HG03175 (cell line): ENCODE measurements around the gene CCND3.

Source experiments
- ATAC-seq: cut with Tn5 transposase; IDR thresholded peaks from one replicate; pipeline ENCODE4 v1.9.1; 2021; ENCODE audit warnings: mild to moderate bottlenecking, moderate library complexity; ENCODE audit not compliant: unreplicated experiment

CCND3 gene

GRCh38 chr6:41941280-41942066, at the start of gene CCND3:
Gene CCND3, minus strand, starts transcription at chr6:41941808. Its CDS starts 159 bp downstream, at chr6:41941649.
- ATAC-seq: peak; percentile 87

GRCh38 chr6:41986339-41986738, 44.7 kb upstream of the CCND3 start:
- no peak for ATAC-seq

GRCh38 chr6:41984623-41985022, 43.0 kb upstream of the CCND3 start:
- no peak for ATAC-seq

- ATAC-seq: no peak
These were observed 35.3 kb upstream of the CCND3 start for GRCh38 chr6:41976794-41977484.

- no peak for ATAC-seq
These were observed 33.7 kb upstream of the CCND3 start for GRCh38 chr6:41975276-41975675.

GRCh38 chr6:41974281-41974825, 32.7 kb upstream of the CCND3 start:
- ATAC-seq: no peak

- no peak for ATAC-seq
These were observed 31.2 kb upstream of the CCND3 start for GRCh38 chr6:41972826-41973225.

GRCh38 chr6:41970436-41970846, 28.8 kb upstream of the CCND3 start:
- ATAC-seq: no peak

GRCh38 chr6:41967312-41968287, 26.0 kb upstream of the CCND3 start:
- no peak for ATAC-seq

- no peak for ATAC-seq
These were observed 25.3 kb upstream of the CCND3 start for GRCh38 chr6:41966961-41967311.

- ATAC-seq: no peak
These were observed 24.8 kb upstream of the CCND3 start for GRCh38 chr6:41966214-41966920.

GRCh38 chr6:41965429-41966213, 24.0 kb upstream of the CCND3 start:
- no peak for ATAC-seq

GRCh38 chr6:41964201-41964887, 22.7 kb upstream of the CCND3 start:
- ATAC-seq: no peak

GRCh38 chr6:41963371-41963770, 21.8 kb upstream of the CCND3 start:
- no peak for ATAC-seq

GRCh38 chr6:41960028-41960427, 18.4 kb upstream of the CCND3 start:
- no peak for ATAC-seq

- ATAC-seq: no peak
These were observed 16.6 kb upstream of the CCND3 start for GRCh38 chr6:41958022-41958856.

- no peak for ATAC-seq
These were observed 15.5 kb upstream of the CCND3 start for GRCh38 chr6:41957117-41957516.

GRCh38 chr6:41955412-41955811, 13.8 kb upstream of the CCND3 start:
- no peak for ATAC-seq
